Measurements from ENCODE around the gene AMZ1. TPM values are rescaled to one million over a fixed set of nuclear protein-coding genes. Genes with fewer than 3 reads are reported as not detected.
A peak's percentile ranks its signal among the peaks of the same experiment; 100 is the strongest.
"Not testable (repeated sequence)": the region's sequence is repeated elsewhere in the genome, so short reads cannot be mapped to it uniquely, and the experiment has no call there.

AMZ1 gene
- total RNA-seq, 1 experiment from 2014 or later, result 0.03 TPM

DNA sequence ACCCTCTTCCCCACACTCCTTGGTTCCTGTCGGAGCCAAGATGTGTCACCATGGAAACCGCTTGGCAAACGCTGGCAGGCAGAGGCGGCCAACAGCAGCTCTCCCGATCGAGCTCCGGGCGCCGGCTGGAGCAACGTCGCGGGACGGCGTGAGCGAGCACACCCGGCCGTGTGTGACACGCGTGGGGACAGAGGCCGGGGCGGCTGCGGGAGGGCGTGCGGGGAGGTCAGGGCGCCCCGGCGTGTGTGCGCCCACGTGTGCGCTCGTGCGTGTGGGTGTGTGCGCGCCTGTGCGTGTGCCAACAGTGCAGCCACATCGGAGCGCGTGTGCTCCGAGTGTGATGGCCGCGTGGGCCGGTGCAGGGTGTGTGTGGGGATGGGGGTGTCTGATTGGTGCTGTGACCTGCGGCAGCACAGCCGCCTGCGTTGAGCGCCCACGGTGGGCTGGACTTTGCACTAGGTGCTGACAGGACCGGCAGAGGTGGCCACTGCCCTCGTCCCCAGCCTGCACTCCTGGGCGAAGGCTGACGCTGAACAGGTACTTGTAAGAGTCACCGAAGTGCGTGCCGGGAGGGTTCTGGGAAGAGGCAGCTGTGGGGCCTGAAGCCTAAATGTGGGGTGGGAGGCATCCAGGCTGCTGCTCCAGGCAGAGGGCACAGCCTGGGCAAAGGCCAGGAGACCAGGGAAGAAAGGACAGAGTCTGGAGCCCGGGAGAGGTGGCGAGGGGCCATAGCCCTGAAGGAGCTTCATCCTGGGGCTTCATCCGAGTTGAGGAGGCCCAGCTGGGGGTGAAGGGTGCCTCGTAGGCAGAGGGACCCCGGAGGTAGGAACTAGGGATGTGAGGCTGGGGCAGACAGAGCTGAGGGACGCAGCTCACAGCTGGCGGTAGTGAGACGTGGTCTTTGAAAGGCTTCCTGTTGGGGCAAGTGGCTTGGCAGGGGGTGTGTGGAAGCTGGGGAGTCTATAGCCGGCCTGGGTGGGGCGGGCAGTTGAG lies 8.6 kb upstream of the AMZ1 start:
- not testable (repeated sequence) for H3K4me3 ChIP-seq, H3K27me3 ChIP-seq, DNase-seq, H3K9me3 ChIP-seq, H3K36me3 ChIP-seq

DNA sequence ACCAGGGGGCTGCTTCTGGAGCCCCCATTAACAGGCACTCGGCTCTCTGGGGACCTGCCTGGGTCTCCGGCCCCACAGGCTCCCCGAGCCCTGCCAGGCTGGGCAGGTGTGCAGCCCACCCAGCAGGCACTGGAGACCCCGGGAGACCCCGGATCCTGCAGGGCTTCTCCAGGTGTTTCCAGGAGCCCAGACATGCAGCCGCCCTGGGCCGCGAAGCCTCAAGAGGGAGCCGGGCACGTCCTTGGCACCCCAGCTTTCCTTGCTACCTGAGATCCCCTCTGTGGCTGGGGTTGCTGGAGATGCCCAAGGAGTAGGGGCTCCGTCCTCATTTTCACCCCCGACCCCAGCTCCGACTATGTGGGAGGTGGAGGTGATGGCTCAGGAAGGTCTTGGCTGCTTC lies 7.7 kb upstream of the AMZ1 start:
- DNase-seq, result no peak
- Histone ChIP-seq H3K9me3 (no peaks in the 10 kb centered on the region), H3K27me3 (no peaks in the 10 kb centered on the region), H3K4me3 (no peak overlapping the region), H3K36me3 (no peaks in the 10 kb centered on the region)

DNA sequence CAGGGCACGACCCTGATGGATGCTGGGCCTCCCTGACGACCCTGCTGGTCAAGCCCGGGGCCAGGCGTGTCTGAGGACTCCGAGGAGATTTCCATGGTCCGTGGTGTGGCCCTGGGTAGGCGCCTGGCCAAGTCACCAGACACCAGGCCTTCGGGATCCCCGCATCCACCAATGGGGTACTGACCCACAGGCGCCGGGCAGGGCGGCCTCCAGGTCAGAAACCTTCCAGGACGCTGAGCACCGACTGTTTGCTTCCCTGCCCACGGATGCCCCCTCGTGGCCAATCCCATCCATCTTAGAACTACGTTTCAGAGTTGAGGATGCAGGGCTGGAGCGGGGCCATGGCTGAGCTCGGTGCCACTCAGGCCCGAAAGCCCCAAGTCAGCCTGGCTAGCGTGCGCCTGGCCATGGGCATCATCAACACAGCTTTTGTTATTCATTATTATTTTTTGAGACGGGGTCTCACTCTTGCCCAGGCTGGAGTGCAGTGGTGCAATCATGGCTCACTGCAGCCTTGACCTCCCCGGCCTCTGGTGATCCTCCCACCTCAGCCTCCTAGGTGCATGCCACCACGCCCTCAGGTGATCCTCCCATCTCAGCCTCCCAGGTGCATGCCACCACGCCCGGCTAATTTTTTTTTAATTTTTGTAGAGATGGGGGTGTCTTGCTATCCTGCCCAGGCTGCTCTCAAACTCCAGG lies 7.1 kb upstream of the AMZ1 start:
- no peaks in the 10 kb centered on the region for H3K27me3 ChIP-seq
- H3K4me3 ChIP-seq, result no peak overlapping the region
- H3K36me3 ChIP-seq, result no peaks in the 10 kb centered on the region
- H3K9me3 ChIP-seq, result no peaks in the 10 kb centered on the region
- DNase-seq, result peak; percentile 75

DNA sequence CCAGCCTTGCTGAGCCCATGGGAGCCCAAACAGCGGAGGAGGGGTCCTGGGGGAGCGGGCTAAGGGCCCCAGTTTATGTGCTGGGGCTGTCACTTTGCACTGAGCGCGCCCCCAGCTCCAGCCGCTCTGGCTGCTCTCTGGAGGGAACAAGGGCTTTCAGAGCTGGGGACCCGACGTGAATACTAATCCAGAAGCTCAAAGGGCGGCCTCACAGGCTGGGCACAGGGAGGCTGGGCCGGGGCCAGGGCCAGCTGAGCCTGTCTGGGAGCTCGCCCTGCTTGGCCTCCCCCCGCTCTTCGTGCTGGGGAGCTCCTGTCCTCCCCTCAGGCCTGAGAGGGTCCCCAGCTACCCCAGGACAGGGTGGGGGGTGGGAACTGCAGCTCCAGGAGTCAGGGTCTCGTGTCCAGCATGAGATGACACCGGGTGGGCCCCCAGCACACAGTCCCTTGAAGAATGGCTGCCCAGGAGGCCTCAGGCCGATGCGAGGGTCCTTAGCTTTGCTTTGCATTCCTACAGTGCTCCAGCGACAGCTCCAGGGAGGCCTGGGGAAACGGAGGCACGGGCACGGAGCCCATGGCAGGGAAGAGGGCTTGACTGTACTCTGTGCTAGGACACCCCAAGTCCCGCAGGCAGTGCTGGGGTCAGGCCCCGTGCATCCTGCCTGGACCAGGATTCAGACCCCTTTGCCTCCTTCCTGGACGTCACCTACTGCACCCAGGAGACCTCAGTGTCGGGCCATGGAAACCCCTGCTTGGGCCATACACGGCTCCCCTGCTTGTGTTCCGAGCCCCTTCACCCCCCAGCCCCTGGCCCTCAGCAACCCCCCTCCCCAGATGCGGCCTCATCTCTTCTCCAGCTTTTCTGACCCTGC lies 5.8 kb upstream of the AMZ1 start:
- H3K36me3 ChIP-seq, result no peaks in the 10 kb centered on the region
- no peak overlapping the region for H3K4me3 ChIP-seq
- DNase-seq, result no peak
- H3K9me3 ChIP-seq, result no peaks in the 10 kb centered on the region
- H3K27me3 ChIP-seq, result no peaks in the 10 kb centered on the region

DNA sequence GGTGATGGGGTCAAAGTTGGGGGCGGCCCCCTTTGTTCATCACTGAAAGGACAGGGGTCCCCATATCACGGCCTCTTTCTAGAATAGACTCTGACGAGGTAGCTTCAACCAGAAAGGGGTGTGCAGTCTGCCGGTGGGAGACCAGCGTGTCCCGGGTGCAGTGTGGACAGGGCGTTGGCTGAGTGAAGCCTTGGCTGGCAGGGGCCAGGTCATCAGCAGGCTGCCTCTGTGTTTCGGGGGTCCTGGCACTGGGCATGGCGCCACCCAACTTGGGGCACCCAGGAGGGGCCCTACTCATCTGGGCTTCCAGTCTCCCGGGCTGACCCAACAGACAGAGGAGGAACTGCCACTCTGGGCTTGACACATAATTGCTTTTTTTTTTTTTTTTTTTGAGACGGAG lies 3.5 kb upstream of the AMZ1 start:
- no peak overlapping the region for H3K4me3 ChIP-seq
- peaks cover 7% of the 10 kb centered on the region for H3K27me3 ChIP-seq
- H3K9me3 ChIP-seq, result no peaks in the 10 kb centered on the region
- no peak for DNase-seq
- H3K36me3 ChIP-seq, result no peaks in the 10 kb centered on the region

DNA sequence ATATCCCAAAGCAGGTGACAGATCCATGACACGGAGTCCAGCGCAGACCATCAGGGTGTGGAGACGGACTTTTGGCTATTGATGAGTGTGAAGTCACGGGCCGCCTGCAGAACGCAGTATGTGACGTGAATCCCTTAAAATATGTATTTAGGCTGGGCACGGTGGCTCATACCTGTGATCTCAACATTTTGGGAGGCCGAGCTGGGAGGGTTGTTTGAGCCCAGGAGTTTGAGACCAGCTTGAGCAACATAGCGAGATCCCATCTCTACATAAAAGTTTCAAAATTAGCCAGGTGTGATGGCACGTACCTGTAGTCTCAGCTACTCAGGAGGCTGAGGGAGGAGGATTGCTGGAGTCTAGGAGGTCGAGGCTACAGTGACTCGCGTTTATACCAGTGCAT lies 1.9 kb upstream of the AMZ1 start:
- H3K36me3 ChIP-seq, result no peaks in the 10 kb centered on the region

GRCh38 chr7:2687338-2687869 lies 598 bp upstream of the AMZ1 start:
- DNase-seq, result no peak
- Histone ChIP-seq H3K27me3 (peaks cover 7% of the 10 kb centered on the region), H3K4me3 (no peak overlapping the region), H3K9me3 (no peaks in the 10 kb centered on the region), H3K36me3 (no peaks in the 10 kb centered on the region)

More for the DNA sequence above, 1.9 kb upstream of the AMZ1 start:
- no peak for DNase-seq
- Histone ChIP-seq H3K4me3 (no peak overlapping the region), H3K27me3 (peaks cover 7% of the 10 kb centered on the region), H3K9me3 (no peaks in the 10 kb centered on the region)

DNA sequence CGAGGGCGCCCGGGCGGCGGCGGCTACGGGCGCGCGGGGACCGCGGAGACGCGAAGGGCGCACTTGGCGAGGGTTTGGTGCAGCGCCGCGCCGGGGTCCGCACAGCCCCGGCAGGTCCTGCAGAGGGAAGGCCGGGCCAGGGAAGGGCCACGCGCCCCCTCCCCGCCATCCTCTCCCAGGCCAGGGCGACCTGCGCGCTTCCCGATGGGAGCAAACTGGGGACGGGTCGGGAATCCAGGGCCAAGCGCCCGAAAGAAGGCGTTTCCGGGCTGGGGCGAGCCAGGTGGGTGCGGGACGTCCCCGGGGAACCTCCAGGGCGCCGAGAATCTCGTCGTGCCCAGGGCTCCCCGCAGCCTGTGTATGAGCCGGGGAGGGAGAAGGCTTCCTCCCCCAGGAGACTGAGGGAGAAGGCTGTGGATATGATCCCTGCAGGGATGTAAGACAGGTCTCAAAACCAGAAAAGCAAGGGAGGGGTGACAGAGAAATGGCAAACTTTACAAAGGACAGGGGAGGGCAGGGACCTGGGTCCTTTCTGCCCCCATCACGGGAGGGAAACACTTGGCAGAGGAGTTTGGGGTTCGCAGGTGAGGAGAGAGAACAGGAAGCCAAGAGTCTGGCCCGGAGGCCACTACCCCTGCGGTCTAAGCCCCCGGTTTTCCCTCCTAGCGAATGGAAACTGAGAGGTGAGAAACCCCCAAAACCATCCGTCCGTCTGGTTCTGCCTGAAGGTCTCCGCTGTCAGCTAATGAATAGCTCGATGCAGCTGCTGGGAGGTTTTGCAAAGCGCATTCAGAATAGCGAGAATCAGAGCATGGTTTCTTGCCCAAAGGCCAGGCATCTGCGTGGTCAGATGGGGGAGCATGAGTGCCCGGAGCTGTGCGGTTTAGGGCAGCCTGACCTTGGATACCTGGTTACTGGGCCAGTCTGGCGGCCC lies 674 bp downstream of the AMZ1 start:
- H3K4me3 ChIP-seq, result no peak overlapping the region
- peaks cover 7% of the 10 kb centered on the region for H3K27me3 ChIP-seq
- no peaks in the 10 kb centered on the region for H3K9me3 ChIP-seq
- DNase-seq, result no peak
- H3K36me3 ChIP-seq, result no peaks in the 10 kb centered on the region

- Histone ChIP-seq H3K36me3 (no peaks in the 10 kb centered on the region), H3K27me3 (peaks cover 7% of the 10 kb centered on the region), H3K9me3 (no peaks in the 10 kb centered on the region), H3K4me3 (no peak overlapping the region)
- no peak for DNase-seq
These were observed 1.4 kb downstream of the AMZ1 start for GRCh38 chr7:2689343-2689847.

GRCh38 chr7:2689951-2690705 lies 2.1 kb downstream of the AMZ1 start:
- Histone ChIP-seq H3K9me3 (no peaks in the 10 kb centered on the region), H3K36me3 (no peaks in the 10 kb centered on the region), H3K27me3 (peaks cover 7% of the 10 kb centered on the region), H3K4me3 (no peak overlapping the region)
- no peak for DNase-seq

DNA sequence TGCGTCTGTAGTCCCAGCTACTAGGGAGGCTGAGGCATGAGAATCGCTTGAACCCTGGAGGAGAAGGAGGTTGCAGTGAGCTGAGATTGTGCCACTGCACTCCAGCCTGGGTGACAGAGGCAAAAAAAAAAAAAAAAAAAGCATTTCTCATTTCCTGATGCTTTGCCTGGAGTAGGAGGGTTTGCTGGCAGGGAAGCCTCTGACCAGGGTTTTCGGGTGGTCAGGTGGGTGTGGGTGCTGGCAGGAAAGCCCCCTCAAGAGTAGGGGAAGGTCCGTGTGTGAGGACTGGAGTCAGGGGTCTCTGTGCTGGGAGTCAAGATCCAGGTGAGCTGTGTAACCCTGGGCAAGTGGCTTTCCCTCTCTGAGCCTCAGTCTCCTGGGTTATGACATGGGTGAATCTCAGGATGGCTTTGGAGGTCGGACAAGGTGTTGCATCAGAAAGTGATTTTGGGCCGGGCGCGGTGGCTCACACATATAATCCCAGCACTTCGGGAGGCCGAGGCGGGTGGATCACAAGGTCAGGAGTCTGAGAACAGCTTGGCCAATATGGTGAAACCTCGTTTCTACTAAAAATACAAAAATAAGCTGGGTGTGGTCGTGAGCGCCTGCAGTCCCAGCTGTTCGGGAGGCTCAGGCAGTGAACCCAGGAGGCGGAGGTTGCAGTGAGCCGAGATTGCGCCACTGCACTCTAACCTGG lies 3.2 kb downstream of the AMZ1 start:
- Histone ChIP-seq H3K27me3 (peaks cover 7% of the 10 kb centered on the region), H3K4me3 (no peak overlapping the region), H3K36me3 (no peaks in the 10 kb centered on the region), H3K9me3 (no peaks in the 10 kb centered on the region)
- no peak for DNase-seq

DNA sequence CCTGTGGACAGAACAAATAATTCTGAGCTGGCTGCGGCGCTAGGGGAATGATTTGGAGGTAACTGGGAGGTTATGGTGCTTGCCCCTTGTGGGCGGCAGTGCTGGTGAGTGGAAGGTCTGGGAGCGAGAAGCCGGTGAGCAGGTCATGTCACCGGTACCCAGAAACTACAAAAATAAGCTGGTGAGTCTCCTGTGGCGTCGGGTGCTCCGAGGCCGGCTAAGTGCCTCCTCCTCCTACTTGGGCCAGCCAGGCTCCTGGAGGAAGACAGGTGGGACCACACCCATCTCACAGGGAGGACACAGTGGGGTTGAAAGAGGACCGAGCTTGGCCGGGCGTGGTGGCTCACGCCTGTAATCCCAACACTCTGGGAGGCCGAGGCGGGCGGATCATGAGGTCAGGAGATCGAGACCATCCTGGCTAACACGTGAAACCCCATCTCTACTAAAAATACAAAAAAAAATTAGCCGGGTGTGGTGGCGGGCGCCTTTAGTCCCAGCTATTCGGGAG lies 4.0 kb downstream of the AMZ1 start:
- H3K36me3 ChIP-seq, DNase-seq, H3K9me3 ChIP-seq, H3K27me3 ChIP-seq, H3K4me3 ChIP-seq: not testable (repeated sequence)

GRCh38 chr7:2692543-2692942 lies 4.5 kb downstream of the AMZ1 start:
- no peak overlapping the region for H3K4me3 ChIP-seq
- H3K27me3 ChIP-seq, result peaks cover 7% of the 10 kb centered on the region
- no peak for DNase-seq
- H3K36me3 ChIP-seq, result no peaks in the 10 kb centered on the region
- no peaks in the 10 kb centered on the region for H3K9me3 ChIP-seq

GRCh38 chr7:2693420-2694121 lies 5.6 kb downstream of the AMZ1 start:
- DNase-seq, H3K9me3 ChIP-seq, H3K4me3 ChIP-seq, H3K27me3 ChIP-seq, H3K36me3 ChIP-seq: not testable (repeated sequence)

All from MG63 (cell line).